Activated gamma-delta T cell treated with Interleukin-2 at 50 U/mL for 16 hours (primary cell): ENCODE measurements around the gene IGDCC3.
"Not testable (repeated sequence)": the region's sequence is repeated elsewhere in the genome, so short reads cannot be mapped to it uniquely, and the experiment has no call there.

Experiments
- DNase-seq: peaks from one replicate; pipeline ENCODE4 v3.0.0-alpha.2; 2020

IGDCC3 gene

GRCh38 chr15:65368302-65369211, 9.2 kb downstream of the IGDCC3 start:
- DNase-seq = no peak

- DNase-seq = no peak
Observed at GRCh38 chr15:65366122-65366892, 11.5 kb downstream of the IGDCC3 start.

DNA sequence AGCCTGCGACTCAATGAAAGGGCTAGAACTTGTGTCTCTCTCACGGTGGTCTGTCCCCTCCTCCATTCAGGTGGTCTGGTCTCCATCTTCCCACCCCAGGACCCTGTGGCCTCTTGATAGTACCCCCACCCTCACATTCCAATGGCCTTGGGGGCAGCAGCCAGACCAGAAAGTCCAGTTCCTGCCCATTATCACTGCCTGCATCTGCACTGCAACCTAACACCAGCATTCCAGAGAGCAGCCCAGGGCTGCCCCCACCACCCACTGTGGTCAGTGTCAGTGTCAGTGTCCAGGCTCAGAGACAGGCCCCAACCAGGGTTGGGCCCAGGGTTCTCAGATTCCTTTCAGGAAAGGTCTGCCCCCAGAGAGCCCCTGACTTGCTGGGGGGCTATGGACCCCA, 12.6 kb downstream of the IGDCC3 start:
- DNase-seq = no peak

- DNase-seq = no peak
Observed at GRCh38 chr15:65363766-65364165, 14.0 kb downstream of the IGDCC3 start.

DNA sequence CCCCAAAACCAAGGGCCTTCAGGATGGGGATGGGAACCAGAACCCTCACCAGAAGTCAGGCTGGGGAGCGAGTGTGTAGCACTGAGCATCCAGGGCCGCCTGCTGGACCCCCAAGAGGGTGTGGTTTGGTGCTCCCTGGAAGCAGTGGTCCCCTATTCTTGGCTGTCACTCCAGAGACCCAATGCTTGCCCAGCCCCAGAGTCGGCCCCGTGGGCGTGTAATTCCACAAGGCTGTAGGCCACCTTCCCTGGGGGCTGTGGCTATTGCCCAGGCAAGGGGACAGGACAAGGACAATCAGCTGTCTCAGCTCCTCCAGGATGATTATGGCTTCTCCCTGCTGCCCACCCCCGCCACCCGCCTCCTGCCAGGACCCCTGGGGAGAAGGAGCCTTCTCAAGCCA, 14.5 kb downstream of the IGDCC3 start:
- DNase-seq = no peak

- no peak for DNase-seq
Observed at GRCh38 chr15:65362491-65362890, 15.3 kb downstream of the IGDCC3 start.

GRCh38 chr15:65361708-65362459, 15.9 kb downstream of the IGDCC3 start:
- no peak for DNase-seq

- no peak for DNase-seq
Observed at GRCh38 chr15:65360506-65360905, 17.3 kb downstream of the IGDCC3 start.

DNA sequence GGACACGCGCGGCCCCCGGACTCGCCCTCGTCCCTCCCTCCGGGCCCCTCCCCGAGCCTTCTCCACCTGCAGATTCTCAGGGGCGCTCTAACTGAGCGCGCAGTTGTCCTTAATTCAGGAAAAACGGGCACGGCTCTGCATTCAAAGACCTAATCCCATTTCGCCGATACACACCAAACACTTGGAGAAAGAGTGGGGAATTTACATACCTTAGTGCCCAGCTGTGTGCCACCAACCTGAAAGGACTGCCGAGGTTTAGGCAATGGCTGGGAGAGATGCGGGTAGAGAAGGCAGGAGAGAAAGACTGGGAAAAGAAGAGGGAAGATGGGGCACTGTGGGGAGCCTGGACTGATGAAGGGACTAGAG, 21.8 kb downstream of the IGDCC3 start:
- no peak for DNase-seq

GRCh38 chr15:65355173-65355987, 22.4 kb downstream of the IGDCC3 start:
- DNase-seq = no peak

DNA sequence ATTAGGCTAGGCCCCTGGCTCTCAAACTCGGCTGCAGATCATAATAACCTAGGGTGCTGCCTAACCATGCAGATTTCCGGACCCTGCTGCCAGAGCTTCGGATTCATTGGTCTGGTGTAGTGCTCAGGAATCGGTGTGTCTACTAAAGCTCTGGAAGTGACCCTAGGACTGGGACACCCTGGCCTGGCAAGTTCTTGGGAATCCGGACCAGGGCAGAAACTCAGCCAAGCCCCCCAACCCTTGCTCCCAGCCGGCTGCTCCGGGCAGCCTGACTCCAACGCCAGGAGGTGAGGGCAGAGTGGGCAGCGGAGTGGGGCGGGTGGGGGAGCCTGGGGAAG, 23.0 kb downstream of the IGDCC3 start:
- no peak for DNase-seq

DNA sequence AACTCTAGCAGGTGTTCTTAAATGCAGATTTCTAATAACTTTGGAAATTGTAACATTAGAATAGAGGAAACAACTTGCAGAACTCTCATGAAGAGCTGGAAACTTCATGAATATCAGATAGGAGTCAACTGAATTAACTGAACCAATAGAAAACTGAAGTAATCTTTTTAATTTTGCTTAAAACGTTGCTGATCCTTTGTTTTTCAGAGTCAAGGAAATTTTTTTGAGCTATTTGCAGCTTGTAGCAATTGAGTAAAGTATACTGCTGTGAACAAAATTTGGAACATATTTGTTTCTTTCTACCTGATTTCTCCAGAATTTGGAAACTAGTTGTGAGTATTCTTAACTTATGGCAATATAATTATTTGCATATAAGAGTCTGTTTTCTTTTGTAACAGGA, 25.8 kb downstream of the IGDCC3 start:
- not testable (repeated sequence) for DNase-seq

- DNase-seq = no peak
Observed at GRCh38 chr15:65349338-65349737, 28.5 kb downstream of the IGDCC3 start.

DNA sequence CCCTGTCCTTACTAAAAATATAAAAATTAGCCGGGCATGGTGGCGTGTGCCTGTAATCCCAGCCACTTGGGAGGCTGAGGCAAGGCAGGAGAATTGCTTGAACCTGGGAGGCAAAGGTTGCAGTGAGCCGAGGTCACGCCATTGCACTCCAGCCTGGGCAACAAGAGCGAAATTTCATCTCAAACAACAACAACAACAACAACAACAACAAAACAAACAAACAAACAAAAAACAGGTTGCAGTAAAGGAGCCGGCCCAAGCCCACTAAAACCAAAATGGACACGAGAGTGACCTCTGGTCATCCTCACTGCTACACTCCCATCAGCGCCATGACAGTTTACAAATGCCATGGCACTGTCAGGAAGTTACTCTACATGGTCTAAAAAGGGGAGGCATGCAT, 30.0 kb downstream of the IGDCC3 start:
- DNase-seq = not testable (repeated sequence)

GRCh38 chr15:65346856-65347598, 30.8 kb downstream of the IGDCC3 start:
- DNase-seq = no peak

GRCh38 chr15:65344914-65345275, 32.9 kb downstream of the IGDCC3 start:
- DNase-seq = no peak

DNA sequence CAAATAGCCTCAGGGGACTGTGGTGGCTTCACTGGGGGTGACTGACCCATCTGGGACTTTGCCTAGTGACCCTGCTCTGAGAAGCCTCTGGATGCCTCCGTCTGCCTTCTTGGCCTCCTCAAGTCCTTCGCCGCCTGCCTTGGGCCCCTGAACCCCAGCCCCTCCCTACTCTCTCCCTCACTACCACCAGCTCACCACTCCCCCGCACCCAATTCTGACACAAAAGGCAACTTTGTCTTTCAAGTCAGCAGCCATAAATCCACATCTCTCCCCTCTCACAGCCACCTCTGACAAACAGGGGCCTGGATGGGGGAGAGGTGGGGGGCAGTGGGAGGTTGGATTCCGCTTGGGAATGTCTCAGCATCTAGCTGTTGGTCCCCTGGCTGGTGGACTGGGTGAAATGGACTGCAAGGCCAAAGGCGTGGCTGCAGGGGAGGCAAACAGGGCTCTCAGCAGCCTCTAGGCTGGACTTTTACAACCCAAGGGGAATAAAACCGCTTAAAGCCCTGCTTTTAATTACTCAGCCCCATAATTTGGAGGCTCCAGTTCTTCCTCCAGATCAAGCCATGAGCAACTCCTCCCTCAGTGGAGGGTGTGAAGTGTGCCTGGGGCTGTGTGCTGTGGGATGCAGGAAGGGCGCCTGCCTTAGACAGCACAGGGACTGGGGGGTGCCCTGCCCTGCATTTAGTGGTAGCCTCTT, 33.4 kb downstream of the IGDCC3 start:
- DNase-seq = no peak

DNA sequence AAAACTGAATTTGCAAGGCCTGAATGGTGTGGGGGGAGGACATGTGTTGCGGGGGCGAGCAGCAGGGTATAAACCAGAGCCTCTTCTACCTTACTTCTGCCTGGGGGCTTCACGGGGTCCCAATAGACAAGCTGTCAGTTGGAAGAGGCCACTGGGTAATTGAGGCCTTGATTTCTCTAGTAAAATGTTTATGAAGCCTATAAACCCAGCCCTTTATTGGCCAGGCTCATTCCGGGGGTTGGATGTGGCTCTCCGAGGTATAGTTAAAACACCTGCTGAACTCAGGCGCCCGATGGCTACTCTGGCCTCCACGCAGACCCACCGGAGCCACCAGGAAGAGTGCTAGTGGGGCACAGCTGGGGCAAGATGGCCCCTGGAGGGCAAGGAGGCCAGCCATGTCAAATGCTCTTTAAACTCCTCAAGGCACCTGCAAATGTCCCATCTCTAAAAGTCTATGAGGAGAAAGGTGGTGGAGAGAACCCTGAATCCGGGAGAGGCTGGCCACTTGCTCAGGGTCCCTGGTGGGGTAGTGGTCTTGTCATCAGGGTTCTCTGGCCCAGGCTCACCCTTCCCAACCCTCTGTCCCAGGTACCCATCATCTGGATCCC, 34.3 kb downstream of the IGDCC3 start:
- DNase-seq = no peak

DNA sequence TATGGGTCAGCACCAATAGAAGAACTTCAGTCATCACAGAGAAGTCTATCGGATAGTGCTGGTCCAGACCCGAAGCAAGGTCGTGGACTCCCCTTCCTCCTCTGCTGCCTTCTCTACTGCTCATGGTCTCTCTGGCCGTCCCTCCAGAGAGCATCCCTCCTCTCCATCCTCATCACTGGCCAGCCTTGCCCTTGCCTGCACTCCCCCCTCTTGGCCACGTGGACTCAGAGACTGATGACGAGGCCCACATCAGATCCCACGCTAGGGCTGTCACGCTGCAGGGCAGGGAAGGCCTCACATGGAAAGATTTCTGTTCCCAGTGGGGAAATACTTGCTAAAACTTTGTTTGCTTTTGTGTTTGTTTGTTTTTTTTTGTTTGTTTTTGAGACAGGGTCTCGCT, 35.3 kb downstream of the IGDCC3 start:
- DNase-seq = no peak

DNA sequence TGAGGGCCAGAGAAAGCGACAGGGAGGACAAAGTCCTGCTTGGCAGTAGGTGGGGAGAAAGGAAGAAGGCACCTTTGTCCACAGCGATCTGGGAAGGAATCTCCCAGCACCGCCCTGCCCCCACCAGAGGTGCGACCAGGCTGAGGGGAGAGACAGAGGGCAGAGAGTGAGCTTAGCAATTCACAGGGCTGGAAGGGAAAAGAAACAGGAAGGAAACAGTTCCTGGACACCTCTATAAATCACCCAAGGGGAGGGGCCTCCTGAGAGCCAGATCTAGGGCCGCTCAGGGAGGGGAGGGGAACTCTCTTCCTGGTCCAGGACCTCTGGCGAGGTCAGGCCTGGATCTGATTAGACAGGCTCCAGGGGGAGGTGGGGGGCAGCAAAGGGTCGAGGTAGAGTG, 37.9 kb downstream of the IGDCC3 start:
- DNase-seq = no peak

GRCh38 chr15:65339416-65339815, 38.4 kb downstream of the IGDCC3 start:
- DNase-seq = no peak
